ENCODE measurements around the gene LIPC.
"Not testable (repeated sequence)": the region's sequence is repeated elsewhere in the genome, so short reads cannot be mapped to it uniquely, and the experiment has no call there.

LIPC gene

DNA sequence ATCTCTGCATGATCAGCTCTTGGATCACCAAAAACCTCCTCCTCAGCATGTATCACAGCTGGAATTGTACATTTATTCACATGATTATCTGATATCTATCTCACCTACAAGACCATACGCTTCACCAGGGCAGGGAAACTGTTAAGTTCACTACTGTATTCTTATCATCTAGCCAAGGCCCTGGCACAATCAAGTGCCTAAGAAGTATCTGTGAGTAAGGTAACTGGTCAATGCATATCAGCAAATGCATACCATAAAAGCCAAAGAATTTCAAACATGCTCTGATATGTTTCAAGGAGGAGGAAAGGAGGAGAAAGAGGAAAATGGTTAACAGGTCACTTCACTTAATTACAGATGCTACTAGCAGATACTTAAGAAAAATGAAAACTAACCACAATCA is 158.4 kb downstream of the LIPC start:
- Histone ChIP-seq H3K9ac (ENCODE audit: low read length) (no peak overlapping the region), H3K4me3 (ENCODE audit: low read length) (no peak overlapping the region), H3K9me3 (ENCODE audit: control insufficient read depth, low read depth, low read length) (no peaks in the 10 kb centered on the region), H3K27me3 (ENCODE audit: control insufficient read depth, insufficient read depth, low read length) (no peaks in the 10 kb centered on the region), H3K4me1 (ENCODE audit: control insufficient read depth, low read depth, low read length) (no peaks in the 10 kb centered on the region), H3K27ac (ENCODE audit: low read length) (no peak overlapping the region), H3K36me3 (ENCODE audit: control insufficient read depth, low read depth, low read length) (no peaks in the 10 kb centered on the region)

DNA sequence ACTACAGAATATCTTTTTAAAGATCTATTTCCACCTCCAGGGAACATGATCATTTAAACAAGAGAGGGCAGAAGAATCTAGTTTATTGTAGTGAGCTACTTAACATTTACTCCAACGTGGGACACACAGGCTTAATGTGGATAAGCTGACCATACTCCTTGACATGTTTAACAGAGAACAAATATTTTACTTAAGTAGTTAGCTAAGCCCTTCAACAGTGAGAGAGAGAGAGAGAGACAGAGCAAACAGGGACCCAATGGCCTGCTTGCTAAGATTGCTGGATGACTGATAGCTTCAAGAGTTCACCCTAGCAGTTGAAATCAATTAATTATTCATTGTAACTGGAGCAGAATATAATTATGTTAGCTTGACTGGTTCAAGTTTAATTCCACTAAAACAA is 159.1 kb downstream of the LIPC start:
- Histone ChIP-seq H3K27ac (ENCODE audit: low read length) (no peak overlapping the region), H3K4me3 (ENCODE audit: low read length) (no peak overlapping the region), H3K4me1 (ENCODE audit: control insufficient read depth, low read depth, low read length) (no peaks in the 10 kb centered on the region), H3K9me3 (ENCODE audit: control insufficient read depth, low read depth, low read length) (no peaks in the 10 kb centered on the region), H3K27me3 (ENCODE audit: control insufficient read depth, insufficient read depth, low read length) (no peaks in the 10 kb centered on the region), H3K9ac (ENCODE audit: low read length) (no peak overlapping the region), H3K36me3 (ENCODE audit: control insufficient read depth, low read depth, low read length) (no peaks in the 10 kb centered on the region)

DNA sequence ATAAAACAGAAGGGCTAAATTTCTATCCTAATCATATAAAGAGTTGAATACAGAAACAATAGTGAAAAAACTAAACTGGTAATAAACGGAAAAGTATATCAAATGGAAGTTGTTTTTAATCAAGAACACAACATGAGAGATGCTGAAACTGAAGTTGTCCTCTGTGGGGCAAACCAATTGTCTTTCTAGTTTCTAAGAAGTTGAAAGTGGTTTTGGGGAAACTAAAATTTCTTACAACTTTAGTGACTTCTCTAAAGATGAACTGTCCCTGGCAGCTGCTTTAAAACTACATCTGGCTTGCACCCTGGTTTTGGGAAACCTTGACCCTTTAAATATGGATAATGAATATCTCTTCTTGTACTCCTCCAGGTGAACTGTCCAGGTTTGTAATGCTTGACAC is 162.1 kb downstream of the LIPC start:
- Histone ChIP-seq H3K27me3 (ENCODE audit: control insufficient read depth, insufficient read depth, low read length) (no peaks in the 10 kb centered on the region), H3K4me1 (ENCODE audit: control insufficient read depth, low read depth, low read length) (peaks cover 8% of the 10 kb centered on the region), H3K4me3 (ENCODE audit: low read length) (no peak overlapping the region), H3K9ac (ENCODE audit: low read length) (no peak overlapping the region), H3K36me3 (ENCODE audit: control insufficient read depth, low read depth, low read length) (peaks cover 11% of the 10 kb centered on the region), H3K9me3 (ENCODE audit: control insufficient read depth, low read depth, low read length) (no peaks in the 10 kb centered on the region), H3K27ac (ENCODE audit: low read length) (no peak overlapping the region)

DNA sequence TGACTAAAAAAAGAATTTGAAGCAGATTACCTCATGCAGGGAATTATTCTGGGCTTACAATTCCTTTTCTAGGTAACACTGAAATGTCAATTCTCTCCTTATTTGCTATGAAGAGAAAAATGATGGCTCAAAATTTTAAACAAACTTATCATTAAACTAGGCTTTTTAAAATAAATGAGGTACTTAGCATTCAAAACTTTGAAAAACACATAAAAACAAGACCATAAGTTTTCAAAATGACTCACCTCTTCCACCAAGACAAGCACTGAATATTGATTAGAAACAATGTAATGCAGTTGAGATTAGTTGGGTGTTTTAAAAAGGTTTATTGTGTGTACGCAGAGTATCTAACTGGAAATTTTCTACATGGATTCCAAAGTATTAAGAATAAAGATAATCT is 163.1 kb downstream of the LIPC start:
- H3K4me1 ChIP-seq (ENCODE audit: control insufficient read depth, low read depth, low read length) = peaks cover 9% of the 10 kb centered on the region
- H3K27ac ChIP-seq (ENCODE audit: low read length) = no peak overlapping the region
- peaks cover 11% of the 10 kb centered on the region for H3K36me3 ChIP-seq (ENCODE audit: control insufficient read depth, low read depth, low read length)
- H3K4me3 ChIP-seq (ENCODE audit: low read length) = no peak overlapping the region
- no peaks in the 10 kb centered on the region for H3K9me3 ChIP-seq (ENCODE audit: control insufficient read depth, low read depth, low read length)
- no peak overlapping the region for H3K9ac ChIP-seq (ENCODE audit: low read length)
- no peaks in the 10 kb centered on the region for H3K27me3 ChIP-seq (ENCODE audit: control insufficient read depth, insufficient read depth, low read length)

DNA sequence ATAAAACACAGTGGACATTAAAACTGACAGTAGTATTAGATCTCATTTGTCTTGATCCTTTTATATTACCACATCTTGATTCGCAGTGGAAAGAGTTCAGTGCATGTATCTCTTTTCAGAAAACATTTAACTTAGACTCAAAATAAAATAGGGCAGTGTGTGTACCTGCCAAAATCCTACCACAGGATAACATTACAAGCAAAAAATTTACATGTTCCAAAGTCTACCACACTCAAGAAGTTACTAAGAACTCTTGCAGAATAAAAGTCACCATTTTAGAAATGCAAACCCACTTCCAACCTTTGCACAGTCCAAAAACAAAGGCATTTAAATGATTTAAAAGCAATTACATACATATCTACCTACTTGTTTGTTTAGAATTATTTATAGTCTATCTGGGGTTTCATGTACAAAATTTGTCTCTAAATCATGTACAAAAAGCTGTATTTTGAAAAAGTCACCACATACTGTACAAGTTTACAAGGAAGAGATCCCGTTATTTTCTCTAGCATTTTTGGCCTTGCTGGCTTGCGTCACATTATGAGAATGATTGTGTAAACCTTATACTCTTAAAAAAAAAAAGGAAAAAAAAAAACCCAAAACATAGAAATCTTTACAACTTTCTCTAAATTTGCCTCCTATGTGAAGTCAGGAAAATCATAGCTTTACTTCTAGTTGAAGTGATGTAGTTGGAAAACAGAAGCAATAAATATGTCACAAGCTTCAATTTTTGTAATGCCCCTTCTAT is 163.9 kb downstream of the LIPC start:
- Histone ChIP-seq H3K27me3 (ENCODE audit: control insufficient read depth, insufficient read depth, low read length) (no peaks in the 10 kb centered on the region), H3K27ac (ENCODE audit: low read length) (no peak overlapping the region), H3K9ac (ENCODE audit: low read length) (no peak overlapping the region), H3K4me1 (ENCODE audit: control insufficient read depth, low read depth, low read length) (peaks cover 9% of the 10 kb centered on the region), H3K4me3 (ENCODE audit: low read length) (no peak overlapping the region), H3K36me3 (ENCODE audit: control insufficient read depth, low read depth, low read length) (peaks cover 11% of the 10 kb centered on the region), H3K9me3 (ENCODE audit: control insufficient read depth, low read depth, low read length) (no peaks in the 10 kb centered on the region)

DNA sequence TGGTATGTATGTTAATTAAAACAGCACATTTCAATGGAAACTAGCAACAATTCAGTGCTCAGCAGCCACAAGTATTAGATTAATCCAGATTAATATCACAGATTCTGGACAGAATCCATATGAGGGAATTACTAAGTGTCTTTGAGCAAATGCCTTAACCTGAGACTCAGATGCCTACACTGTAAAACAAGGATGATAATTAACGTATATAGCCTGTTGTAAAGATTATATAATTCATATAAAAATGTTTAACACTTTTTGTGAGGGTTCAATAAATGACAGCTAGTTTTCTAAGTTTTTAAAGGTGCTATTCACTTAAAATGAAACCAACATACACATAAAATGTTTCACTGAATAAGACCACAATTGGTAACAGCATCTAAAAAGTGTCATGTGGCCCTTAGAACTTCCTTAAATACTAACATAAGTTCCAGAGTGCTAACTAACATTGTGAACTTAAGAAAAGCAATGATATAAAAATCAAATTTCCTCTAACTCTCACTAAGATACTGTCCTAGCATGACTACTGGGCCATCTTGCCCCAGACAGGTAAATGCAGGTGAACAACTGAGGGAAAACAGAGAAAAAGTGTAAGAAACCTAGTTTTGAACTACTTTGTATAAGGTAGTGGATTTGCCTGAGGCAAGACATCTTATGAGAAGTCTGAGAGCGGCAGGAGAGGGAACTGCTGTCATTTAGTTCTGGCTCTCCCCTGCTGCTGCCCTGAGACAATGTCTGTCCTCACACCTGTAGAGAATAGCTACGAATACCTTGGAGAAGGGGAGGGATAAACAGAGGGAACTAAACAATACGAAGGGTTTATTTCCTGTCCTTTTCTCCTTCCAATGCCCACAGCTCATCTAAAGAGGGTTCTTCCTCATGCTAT is 166.4 kb downstream of the LIPC start:
- no peaks in the 10 kb centered on the region for H3K27me3 ChIP-seq (ENCODE audit: control insufficient read depth, insufficient read depth, low read length)
- H3K36me3 ChIP-seq (ENCODE audit: control insufficient read depth, low read depth, low read length) = peaks cover 14% of the 10 kb centered on the region
- no peak overlapping the region for H3K9ac ChIP-seq (ENCODE audit: low read length)
- peaks cover 9% of the 10 kb centered on the region for H3K4me1 ChIP-seq (ENCODE audit: control insufficient read depth, low read depth, low read length)
- H3K4me3 ChIP-seq (ENCODE audit: low read length) = no peak overlapping the region
- no peaks in the 10 kb centered on the region for H3K9me3 ChIP-seq (ENCODE audit: control insufficient read depth, low read depth, low read length)
- no peak overlapping the region for H3K27ac ChIP-seq (ENCODE audit: low read length)

DNA sequence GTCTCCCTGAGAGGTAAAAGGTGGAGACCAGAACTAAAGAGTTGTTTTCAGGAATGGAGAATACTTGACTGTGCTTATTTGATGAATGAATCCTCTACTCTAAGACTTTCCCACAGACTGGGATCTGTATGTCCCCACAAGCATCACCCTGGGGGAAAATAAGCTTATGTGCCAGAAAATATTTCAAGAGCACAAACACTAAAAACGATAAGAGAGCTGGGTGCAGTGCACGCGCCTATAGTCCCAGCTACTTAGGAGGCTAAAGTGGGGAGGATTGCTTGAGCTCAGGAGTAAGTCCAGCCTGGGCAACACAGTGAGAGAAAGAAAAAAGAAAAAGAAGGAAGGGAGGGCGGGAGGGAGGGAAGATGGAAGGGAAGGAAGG is 167.0 kb downstream of the LIPC start:
- Histone ChIP-seq H3K27ac (ENCODE audit: low read length) (no peak overlapping the region), H3K9ac (ENCODE audit: low read length) (no peak overlapping the region), H3K9me3 (ENCODE audit: control insufficient read depth, low read depth, low read length) (no peaks in the 10 kb centered on the region), H3K4me1 (ENCODE audit: control insufficient read depth, low read depth, low read length) (peaks cover 9% of the 10 kb centered on the region), H3K27me3 (ENCODE audit: control insufficient read depth, insufficient read depth, low read length) (no peaks in the 10 kb centered on the region), H3K4me3 (ENCODE audit: low read length) (no peak overlapping the region), H3K36me3 (ENCODE audit: control insufficient read depth, low read depth, low read length) (peaks cover 14% of the 10 kb centered on the region)

DNA sequence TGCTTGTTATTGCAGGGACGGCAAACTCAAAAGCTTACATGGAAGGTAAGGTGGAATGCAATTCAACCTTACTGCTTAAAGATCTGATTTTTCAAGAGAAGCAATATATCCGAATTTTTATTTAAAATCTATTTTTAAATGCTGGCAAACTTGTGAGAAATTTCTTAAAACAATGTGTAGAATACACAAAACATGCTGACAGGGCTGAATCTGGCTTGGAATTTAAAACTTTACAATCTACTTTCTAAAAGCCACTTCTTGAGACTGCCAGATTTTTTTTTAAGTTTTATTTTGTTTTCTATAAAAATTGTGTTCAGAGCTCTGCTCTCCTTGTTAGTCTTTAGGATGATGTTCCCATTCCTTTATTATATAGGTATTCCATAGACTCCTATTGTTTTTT is 171.0 kb downstream of the LIPC start:
- Histone ChIP-seq H3K36me3 (ENCODE audit: control insufficient read depth, low read depth, low read length) (peaks cover 9% of the 10 kb centered on the region), H3K27me3 (ENCODE audit: control insufficient read depth, insufficient read depth, low read length) (no peaks in the 10 kb centered on the region), H3K4me3 (ENCODE audit: low read length) (no peak overlapping the region), H3K9me3 (ENCODE audit: control insufficient read depth, low read depth, low read length) (no peaks in the 10 kb centered on the region), H3K9ac (ENCODE audit: low read length) (no peak overlapping the region), H3K4me1 (ENCODE audit: control insufficient read depth, low read depth, low read length) (peaks cover 15% of the 10 kb centered on the region), H3K27ac (ENCODE audit: low read length) (no peak overlapping the region)

DNA sequence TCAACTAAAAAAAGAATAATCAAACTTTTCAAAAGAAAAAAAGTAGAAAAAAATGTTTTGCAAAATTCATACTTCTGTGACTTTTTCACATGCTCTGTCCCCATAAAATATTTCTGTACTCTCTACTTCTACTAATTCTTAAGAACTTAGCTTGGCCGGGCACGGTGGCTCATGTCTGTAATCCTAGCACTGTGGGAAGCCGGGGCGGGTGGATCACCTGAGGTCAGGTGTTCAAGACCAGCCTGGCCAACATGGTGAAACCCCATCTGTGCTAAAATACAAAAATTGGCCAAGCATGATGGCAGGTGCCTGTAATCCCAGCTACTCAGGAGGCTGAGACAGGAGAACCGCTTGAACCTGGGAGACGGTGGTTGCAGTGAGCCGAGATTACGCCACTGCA is 172.1 kb downstream of the LIPC start:
- not testable (repeated sequence) for H3K4me1 ChIP-seq (ENCODE audit: control insufficient read depth, low read depth, low read length); H3K4me3 ChIP-seq (ENCODE audit: low read length); H3K9ac ChIP-seq (ENCODE audit: low read length); H3K27me3 ChIP-seq (ENCODE audit: control insufficient read depth, insufficient read depth, low read length); H3K9me3 ChIP-seq (ENCODE audit: control insufficient read depth, low read depth, low read length); H3K27ac ChIP-seq (ENCODE audit: low read length); H3K36me3 ChIP-seq (ENCODE audit: control insufficient read depth, low read depth, low read length)

DNA sequence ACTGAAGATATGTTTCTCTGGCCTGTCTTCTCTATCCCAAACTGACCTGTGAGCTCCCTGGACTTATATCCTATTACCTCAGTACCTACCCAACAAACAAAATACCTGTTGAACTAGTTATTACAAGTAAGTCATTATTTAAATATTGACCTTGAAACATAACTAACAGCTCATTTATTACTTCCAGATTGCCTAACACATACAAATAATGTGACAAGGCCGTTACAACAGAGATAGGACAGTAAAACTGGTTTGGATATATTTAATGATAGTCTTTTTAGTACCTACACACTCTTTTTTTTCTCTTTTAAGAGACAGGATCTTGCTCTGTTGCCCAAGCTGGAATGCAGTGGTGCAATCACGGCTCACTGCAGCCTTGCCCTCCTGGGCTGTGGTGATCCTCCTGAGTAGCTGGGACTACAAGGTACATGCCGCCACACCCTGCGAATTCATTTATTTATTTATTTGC is 172.7 kb downstream of the LIPC start:
- Histone ChIP-seq H3K9ac (ENCODE audit: low read length) (no peak overlapping the region), H3K27ac (ENCODE audit: low read length) (no peak overlapping the region), H3K36me3 (ENCODE audit: control insufficient read depth, low read depth, low read length) (peaks cover 12% of the 10 kb centered on the region), H3K4me3 (ENCODE audit: low read length) (no peak overlapping the region), H3K4me1 (ENCODE audit: control insufficient read depth, low read depth, low read length) (peaks cover 6% of the 10 kb centered on the region), H3K9me3 (ENCODE audit: control insufficient read depth, low read depth, low read length) (no peaks in the 10 kb centered on the region), H3K27me3 (ENCODE audit: control insufficient read depth, insufficient read depth, low read length) (no peaks in the 10 kb centered on the region)

DNA sequence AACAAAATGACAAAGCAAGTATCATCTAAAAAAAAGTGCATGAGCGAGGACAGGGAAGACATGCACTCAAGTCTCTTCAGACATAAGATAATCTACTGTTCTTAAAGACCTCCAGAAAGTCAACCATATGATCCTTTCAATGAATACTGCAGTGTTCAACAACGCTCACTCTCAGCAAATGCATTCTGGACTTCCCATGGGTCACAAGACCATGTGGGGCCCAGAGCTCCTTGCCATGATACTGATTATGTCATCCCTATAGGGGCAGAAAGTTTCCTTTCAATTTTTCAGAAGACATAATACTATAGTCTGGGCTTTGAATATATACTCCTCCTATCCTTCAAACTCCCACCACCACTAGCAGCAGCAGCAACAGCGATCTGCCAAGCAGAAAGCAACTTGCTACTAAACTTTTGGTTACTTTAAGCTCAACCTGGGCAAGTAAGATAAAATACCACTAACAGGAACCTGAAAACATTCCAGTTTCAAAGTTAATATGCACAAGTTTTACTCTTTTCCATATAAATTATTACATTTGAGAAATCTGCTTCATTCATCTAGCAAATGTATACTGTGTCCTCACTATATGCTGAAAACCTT is 174.2 kb downstream of the LIPC start:
- H3K36me3 ChIP-seq (ENCODE audit: control insufficient read depth, low read depth, low read length) = peaks cover 23% of the 10 kb centered on the region
- no peak overlapping the region for H3K4me3 ChIP-seq (ENCODE audit: low read length)

More for the DNA sequence above, 174.2 kb downstream of the LIPC start:
- H3K9me3 ChIP-seq (ENCODE audit: control insufficient read depth, low read depth, low read length) = no peaks in the 10 kb centered on the region
- no peaks in the 10 kb centered on the region for H3K27me3 ChIP-seq (ENCODE audit: control insufficient read depth, insufficient read depth, low read length)
- peaks cover 6% of the 10 kb centered on the region for H3K4me1 ChIP-seq (ENCODE audit: control insufficient read depth, low read depth, low read length)
- no peak overlapping the region for H3K9ac ChIP-seq (ENCODE audit: low read length)
- H3K27ac ChIP-seq (ENCODE audit: low read length) = no peak overlapping the region

All from iPS-18a (cell line).